SKM-1 (cell line): Measurements from ENCODE around the gene MRGPRD.

ENCODE experiments used
- DNase-seq: peaks from one replicate; lab custom pipeline; 2025; ENCODE audit not compliant: unreplicated experiment; lab: John Stamatoyannopoulos, UW

Gene MRGPRD

DNA sequence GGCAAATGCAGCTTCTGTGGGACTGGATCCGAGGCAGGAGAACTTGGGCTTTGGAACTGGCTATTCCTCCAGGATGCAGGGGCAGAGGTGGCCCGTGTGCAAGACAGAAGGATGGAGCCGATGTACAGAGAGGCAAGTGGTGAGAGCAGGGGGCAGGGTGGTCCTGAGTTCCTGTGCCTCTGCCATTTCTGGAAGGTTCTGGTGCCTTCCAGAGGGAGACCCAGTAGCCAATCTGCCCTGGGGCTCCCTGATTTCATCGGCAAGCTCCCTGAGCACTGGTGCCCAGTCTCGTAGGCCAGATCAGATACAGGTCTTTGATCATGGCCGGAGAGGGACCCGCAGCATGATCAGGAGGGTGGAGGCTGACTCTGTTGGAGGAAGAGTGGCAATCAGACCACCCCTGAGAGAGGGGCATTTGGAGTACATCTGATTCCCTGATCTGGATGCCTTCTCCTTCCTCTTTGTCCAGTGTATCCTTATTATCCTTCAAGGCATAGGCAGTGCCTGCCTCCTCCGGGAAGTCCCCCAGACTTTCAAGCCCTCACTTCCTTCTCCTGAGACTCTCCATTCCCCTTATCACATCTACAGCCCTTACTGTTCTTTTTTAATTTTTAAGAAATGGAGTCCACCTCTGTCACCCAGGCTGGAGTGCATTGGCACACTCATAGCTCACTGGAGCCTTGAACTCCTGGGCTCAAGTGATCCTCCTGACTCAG, 9.7 kb downstream of the MRGPRD start:
- no peak for DNase-seq

DNA sequence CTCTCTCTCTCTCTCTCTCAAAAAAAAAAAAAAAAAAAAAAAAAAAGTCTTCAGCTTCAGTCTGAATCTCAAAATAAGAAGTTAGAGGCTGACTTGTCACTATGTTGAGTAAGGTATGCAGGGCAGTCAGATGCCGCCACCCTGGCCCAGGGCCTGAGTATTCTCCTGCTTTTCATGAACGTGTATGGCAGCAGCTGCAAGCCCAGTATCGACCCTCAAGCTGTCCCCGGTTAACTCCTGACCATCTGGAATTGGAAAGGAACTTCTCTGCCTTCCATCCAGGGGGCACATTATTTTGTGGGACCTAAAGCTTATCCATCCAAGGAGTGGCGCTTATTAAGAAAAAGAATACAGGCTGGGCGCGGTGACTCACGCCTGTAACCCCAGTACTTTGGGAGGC, 11.4 kb downstream of the MRGPRD start:
- DNase-seq = no peak

DNA sequence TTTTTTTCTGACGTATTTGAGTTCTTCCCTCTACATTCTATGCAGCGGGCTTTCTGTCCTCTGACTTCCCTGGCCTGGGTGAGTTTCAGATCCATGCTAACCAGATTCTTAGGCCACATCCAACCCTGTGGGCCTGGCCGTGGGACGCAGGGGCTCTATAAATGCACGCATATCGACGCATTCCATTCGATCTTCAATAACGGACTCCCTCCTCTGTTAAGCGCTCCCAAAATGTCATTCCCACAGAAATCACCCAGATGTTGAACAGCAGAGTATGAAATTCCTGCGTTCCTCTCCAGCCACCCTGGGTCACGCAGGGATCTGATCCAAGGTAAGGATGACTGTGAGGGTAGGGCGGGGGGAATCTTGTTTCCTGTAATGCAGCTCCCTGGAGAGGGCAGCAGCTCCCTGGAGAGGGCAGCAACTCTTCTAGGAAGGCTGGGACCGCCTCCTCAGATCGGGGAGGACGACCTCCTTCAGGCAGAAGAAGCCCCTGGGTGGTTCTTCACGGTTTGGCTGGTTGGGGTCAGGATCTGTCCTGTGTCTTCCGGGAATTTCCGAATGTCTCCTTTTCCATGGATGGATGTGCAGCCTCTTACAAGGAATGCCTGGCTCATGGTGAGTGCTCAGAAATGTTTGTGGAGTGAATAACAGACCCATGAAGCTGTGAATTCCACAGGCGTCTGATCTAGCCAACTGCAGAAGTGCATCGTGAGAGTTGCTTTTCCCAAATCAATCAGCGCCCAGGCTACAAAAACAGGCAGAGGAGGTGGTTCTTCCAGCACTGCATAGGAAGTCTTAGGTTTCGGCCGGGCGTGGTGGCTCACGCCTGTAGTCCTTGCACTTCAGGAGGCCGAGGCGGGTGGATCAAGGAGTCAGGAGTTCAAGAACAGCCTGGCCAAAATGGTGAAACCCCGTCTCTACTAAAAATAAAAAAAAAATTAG, 12.2 kb downstream of the MRGPRD start:
- no peak for DNase-seq

DNA sequence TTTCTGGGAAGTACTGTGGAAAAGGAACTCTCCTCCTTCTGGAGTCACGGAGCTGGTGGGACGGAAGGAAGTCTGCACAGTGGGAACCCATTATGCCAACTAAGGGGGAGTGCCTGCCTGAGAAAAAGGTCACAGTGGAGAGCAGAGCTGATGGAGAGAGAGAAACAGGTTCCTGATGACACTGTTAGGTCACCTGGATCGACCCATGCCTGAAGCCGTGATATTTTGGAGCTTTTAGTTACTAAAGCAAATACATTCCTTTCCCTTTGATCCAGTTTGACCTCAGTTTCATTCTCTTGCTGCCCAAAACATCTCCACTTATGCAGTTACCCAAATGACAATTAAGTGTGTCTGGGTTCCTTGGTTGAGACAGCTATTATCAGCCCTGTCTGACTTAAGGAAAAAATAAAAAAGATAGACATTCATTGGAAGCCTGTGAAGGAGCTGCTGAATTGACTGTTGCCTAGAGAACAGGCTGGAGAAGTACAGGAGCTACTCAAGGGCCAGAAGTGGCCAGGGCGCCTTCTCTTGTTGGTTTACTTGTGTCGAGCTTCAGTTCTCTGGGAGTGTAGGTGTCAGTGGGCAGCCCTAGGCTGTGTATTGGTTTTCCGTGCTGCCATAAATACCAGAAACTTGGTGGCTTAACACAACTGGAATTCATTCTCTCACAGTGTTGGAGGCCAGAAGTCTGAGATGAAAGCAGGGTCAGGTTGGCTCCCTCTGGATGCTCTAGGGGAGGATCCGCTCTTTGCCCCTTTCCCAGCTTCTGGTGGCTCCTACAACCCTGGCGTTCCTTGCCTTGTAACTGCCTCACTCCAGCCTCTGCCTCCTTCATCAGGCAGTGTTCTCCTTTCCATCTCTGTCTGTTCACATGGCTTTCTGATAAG, 13.6 kb downstream of the MRGPRD start:
- no peak for DNase-seq

DNA sequence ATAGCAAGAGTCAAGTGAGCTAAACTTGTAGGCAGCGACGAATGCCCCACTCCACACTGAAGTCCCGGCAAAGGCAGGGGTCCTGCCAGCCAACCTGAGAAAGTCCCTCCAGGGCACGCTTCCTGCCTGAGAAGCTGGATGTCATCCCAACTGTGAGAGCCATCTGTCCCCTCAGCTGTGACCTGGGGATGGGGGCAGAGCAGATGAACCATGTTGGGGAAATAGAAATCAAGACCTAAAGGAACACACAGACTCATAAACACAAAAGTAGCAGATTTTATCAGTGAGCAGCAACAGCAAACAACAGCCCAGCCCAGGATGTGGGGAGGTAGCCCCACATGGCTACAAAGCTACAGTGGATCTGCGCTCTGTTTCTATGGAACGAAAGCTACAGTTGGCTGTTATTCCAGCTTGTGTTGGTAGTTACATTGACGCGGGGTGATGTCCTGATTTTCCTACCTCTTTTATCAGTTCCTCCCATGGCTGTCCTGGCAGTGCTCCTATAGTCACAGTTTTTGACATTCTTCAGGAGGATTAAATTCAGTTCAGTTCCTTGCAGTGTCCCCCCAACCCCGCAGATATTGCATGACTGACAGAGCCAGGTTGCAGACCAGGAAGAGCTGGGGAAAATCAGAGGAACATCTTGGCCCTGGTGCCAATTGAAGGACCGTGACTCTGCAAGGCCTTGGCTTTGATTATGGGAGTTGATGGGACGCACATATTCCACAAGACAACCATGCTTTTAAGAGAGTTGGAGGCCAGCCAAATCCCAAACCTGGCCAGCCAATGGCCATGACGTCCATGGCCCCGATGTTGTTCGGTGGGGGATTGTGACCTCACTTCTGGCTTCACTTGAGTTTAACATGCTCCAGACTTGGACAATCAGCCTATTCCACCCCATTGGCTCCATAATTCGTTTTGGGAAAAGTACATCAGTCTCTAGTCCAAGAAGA, 14.6 kb downstream of the MRGPRD start:
- no peak for DNase-seq

DNA sequence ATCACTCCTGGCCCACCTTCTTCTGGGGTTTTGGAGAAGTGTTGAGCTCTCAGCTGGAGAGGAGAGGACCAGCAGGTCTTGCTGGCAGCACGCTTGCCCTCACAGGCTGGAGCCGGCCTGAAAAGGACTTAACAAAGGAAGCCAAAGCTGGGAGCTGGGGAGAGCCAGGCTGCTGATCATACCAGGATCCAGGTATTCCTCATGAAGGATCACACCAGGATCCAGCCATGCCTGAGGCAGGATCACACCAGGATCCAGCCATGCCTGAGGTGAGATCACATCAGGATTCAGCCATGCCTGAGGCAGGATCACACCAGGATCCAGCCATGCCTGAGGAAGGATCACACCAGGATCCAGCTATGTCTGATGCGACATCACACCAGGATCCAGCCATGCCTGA, 17.0 kb downstream of the MRGPRD start:
- DNase-seq = no peak

DNA sequence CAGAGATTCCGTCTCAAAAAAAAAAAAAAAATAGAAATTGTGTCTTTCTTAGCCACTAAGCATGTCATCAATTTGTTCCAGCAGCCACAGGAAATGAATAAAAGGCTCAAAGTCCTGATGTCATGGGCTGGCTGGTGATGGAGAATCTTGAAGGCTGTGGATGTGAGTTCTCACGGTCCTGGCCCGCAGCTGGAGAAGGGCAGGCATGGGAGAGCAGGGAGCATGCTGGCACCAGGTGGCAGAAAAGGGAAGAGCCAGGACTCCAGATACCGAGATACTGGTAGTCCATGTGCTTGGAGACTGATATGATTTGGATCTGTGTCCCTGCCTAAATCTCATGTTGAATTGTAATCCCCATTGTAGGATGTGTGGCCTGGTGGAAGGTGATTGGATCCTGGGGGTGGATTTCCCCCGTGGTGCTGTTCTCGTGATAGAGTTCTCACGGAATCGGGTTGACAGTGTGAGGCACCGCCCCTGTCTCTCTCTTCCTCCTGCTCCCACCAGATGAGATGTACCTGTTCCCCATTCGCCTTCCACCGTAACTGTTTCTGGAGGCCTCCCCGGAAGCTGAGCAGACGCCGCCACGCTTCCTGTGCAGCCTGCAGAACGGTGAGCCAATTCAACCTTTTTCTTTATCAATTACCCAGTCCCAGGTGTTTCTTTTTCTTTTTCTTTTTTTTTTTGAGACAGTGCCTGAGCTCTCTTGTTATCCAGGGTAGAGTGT, 18.1 kb downstream of the MRGPRD start:
- DNase-seq = no peak

DNA sequence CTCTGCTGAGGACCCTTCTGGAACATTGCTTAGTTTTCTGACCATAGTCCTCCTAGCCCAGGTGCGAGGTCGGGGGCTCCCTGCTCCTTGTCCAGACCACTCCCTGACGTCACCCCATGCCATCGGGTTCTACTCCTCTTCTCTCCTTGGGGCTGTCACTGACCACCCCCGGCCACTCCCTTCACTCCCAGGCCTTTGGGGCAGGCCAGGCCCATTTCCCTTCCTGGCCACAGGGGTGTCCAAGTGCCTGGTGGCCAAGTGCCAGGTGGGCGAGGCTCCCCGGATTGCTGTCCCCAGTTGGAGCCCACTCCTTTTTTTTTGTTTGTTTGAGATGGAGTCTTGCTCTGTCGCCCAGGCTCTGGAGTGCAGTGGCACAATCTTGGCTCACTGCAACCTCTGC, 19.5 kb downstream of the MRGPRD start:
- DNase-seq = no peak

DNA sequence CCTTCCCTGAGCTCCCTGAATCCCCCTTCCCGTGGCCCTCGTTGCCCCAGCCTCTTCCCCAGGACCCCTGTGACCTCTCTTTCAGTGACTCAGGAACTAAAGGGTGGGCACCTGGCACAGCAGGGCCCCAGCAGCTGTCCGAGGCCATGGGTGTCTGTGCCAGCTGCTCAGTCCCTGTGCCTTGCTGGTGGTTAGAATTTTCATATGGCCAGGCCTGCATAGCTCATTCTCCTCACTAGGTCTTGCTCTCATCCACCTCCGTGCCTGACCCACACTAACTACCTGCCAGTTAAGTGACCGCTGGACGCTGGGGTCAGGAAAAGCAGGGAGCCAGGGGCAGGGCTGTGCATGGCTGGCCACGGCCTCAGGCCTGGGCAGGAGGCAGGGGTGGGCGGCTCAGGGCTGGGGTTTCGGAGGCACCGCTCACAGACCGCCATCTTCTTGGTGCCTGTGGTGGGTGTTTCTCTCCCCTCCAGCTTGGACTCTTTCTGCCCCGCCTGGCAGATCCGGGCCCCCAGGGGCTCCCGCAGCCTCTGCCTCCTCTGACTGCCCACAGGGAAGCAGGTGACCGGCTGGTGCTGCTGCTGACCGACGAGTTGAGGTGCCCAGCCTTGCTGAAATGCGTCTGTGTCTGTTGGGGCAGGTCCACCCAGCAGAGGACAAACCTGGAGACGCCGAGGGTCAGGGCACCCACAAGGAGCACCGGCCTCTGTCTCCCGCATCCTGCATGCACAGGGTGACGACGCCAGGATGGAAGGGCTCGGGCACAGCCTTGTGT, 20.3 kb downstream of the MRGPRD start:
- no peak for DNase-seq

DNA sequence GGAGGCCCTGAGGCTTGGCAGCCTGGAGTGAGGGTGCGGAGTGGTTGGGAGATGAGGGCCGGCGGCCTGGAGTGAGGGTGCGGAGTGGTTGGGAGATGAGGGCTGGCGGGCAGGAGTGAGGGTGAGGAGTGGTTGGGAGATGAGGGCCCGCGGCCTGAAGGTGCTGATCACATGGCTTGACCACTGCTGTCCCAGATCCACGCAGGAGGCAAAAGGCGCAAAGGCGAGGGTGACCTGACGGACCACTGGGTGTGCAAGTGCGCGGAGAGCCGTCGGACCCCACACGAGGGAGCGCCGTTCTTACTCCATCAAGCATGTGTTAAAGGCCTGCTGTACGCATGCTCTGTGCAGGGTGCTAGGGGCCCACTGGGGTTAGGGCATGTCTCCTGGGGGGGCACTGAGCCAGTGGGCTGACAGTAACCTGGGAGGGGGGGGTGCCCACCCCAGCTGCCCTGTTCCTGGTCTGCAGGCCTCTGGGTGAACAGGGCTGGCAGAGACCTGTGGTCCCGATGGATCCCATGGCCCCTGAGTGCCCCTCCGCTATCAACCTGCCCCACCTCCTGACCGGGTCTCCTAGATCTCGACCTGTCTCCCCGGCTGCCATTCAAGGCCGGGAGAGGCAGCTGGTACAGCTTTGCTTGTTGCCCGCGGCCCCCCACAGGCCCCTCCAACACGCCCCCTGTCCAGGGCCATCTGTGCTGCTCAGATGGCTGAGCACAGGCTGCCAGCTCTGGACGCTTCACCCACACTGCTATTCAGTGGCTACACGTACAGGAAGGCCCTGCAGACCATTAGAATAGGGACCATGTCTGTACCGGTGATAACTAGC, 21.1 kb downstream of the MRGPRD start:
- no peak for DNase-seq

DNA sequence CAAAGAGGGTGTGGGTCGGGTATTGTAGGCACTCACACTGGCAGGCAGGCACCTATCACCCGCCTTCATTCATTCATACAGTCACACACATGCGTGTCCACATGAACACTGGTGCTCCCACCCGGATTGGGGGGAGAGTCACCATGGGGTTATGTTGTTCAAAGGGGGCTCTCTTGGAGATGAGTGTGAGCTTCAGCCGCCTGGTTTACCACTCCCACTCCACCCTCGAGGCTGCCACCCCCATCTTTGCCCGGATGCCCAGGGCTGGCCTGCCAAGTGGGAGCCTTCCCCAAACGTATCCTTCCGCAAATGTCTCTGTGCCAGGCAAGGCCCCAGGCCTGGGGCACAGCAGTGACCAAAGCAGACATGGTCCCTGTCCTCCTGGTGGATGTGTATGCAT, 22.6 kb downstream of the MRGPRD start:
- no peak for DNase-seq

DNA sequence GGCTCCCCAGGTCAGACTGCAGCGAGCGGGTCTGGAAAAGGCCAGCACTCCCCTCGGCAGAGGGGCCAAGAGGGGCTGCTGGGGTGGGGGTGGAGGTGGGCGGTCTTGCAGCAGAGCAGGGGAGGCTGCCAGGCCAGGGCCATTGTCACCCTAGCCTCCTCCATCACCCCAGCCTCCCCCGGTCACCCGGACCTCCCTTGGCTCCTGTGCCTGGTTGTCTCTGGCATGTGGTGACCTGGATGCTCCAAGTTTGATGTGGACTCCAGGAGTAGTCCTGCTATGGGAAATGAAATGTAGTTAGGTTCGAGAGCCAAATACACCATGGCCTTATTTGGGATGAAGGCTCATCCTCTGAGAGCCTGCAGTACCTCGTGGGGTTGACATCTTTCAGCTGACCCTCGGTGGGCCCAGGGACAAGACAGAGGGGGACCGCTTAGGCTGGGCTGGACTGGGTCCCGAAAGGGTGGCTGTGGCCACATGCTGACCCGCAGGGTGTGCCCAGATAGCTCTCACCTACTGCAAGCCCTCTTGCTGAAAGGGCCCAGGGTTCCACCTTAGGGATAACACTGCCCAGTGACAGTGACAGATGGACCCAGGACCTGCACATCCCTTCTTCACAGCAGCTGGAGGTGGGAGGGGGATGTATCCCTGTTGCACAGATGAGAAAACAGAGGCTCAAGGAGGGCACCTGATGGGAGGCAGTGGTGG, 24.1 kb downstream of the MRGPRD start:
- no peak for DNase-seq

DNA sequence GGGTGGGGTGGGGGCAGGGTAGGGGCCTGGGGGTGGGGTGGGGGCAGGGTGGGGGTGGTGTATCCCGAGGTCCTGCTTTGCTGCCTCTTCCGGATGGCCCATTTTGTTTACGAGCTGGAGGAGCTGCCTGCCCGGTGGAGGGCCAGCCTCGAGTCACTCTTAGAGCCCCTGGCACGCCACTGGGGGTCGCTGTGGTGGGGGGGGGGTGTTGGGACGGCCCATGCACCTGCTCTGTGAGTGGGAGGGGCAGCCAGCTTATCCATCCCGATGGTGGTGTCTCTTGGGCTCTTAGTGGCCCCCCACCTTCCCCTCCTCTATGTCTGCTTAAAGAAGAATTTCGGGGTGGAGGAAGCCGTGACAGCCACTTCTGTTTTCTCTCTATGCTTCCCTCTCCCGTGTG, 24.6 kb downstream of the MRGPRD start:
- no peak for DNase-seq

DNA sequence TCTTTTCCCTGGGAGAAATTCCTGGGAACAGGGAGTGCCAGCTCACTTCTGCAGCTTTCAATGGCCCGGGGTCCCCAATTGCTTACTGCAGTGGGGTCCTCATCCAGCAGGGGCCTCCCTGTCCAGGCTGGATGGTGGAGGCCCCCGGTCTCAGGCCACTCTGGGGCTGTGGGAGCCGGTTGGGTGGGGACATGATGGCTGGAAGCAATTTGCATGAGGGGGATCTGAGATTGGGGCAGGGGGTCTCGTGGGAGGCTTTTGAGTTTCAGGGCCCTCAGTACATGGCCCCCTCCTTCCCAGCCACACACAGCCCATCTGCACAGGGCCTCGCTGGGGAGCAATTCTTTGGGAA, 25.2 kb downstream of the MRGPRD start:
- no peak for DNase-seq

DNA sequence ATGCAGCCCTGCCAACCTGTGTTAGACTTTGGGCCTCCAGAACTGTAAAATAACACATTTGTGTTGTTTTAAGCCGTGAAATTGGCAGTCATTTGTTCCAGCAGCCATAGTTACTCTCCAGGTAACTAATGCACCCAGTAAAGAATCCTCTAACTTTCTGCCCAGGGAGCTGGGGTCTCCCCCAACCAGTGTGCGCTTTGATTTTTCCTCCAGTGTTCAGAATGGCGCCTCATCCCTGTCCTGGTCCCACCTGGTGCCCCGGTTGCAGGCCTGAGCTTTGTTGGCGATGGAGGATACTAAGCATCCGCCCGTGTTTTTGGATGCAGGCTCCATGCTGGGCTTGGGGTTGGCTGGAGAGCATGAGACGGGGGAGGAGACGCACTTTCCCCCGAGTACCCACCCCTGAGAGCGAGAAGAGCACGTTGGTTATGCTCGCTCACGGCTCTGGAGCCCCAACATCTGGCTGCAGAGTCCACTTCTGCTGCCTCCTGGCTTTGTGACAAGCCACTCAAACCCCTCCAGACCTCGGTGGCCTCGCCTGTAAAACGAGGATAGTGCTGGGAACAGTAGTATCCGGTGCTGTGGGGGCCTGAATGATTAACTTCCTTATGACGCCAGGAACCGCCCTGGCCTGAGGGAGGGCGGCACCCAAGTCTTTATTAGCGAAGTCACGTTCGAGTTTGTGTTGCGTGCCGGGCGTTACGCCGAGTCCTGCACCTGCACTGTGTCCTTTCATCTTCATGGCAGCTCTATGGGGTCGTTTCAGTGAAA, 25.8 kb downstream of the MRGPRD start:
- DNase-seq = no peak

DNA sequence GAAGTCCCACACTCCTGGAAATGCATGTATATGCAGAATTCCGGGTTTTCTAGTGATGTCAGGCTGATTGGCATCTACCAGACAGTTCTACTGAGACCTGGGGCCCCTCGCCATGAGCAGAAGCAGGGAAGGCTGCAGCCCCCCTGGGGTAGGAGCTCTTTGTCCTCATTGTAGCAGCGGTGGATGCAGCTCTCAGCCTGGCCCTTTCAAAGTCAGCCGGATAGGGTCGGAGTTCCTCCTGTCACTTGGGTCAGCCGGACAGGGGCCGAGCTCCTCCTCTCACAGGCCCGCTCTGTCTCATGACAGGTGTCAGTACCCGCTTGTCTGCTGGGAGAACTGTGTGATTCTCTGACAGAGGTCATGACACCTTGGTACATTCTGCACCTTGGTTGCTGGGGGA, 30.0 kb downstream of the MRGPRD start:
- DNase-seq = no peak

DNA sequence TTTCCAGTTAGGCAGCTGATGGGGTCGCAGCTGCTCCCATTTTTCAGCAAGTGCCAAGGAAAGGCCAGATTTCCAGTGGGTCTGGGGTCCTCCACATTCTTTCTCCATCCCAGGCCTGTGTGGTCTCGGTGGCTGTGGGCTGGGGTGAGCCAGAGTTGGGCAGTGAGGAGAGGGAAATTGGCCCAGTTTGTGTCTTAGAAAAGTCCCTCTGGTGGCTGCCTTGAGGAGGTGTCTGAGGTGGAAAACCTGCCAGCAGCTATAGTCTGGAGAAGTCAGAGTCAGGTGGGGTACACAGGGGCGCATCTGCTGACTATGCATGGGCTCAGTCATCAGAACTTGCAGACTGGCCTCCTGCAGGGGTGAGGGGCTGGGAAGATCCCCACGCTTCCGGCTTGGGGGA, 30.5 kb downstream of the MRGPRD start:
- DNase-seq = peak; percentile 12
